Erythroblast (primary cell): ENCODE measurements around the gene TMEM82.

Experiments used
- GATA1 ChIP-seq: IDR thresholded peaks from 2 replicates; pipeline ENCODE4 v1.6.1; 2011; ENCODE audit warnings: low read depth, mild to moderate bottlenecking, control low read depth, low read length, moderate library complexity
- POLR2A ChIP-seq: IDR thresholded peaks from 2 replicates; pipeline ENCODE4 v1.6.1; 2011; ENCODE audit warnings: mild to moderate bottlenecking, low read length

- TF ChIP-seq POLR2A (no peak), GATA1 (no peak)
These were observed 15.8 kb upstream of the TMEM82 start for GRCh38 chr1:15726508-15726907.
